GM12801 (cell line): Measurements from ENCODE around the gene TM2D3.

ENCODE experiments used
- TF ChIP-seq, protein P1 (sequence below): IDR thresholded peaks from one replicate; pipeline ENCODE4 v1.5.1; 2011; ENCODE audit warnings: control low read depth; ENCODE audit not compliant: insufficient read length; ENCODE audit errors: extremely low read depth

The TM2D3 gene

DNA sequence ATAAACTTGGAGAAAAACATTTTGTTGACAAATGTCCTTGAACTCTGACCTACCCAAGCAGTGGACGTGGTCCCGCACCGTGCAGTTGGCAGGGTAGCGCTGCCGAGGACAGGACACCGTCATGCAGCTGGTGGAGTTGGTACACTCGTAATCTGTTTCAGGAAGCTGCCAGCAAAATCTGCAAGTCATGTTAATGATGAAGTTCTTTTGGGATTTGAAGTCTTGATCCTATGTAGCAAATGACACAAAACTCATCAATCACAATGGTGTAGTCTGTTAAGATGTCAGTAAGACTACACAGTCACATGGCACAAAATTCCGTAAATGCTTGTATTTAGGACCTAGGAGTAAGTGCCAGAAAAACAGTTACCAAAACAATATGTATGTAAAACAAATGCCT, 5.5 kb downstream of the TM2D3 start:
- TF ChIP-seq, protein P1, sequence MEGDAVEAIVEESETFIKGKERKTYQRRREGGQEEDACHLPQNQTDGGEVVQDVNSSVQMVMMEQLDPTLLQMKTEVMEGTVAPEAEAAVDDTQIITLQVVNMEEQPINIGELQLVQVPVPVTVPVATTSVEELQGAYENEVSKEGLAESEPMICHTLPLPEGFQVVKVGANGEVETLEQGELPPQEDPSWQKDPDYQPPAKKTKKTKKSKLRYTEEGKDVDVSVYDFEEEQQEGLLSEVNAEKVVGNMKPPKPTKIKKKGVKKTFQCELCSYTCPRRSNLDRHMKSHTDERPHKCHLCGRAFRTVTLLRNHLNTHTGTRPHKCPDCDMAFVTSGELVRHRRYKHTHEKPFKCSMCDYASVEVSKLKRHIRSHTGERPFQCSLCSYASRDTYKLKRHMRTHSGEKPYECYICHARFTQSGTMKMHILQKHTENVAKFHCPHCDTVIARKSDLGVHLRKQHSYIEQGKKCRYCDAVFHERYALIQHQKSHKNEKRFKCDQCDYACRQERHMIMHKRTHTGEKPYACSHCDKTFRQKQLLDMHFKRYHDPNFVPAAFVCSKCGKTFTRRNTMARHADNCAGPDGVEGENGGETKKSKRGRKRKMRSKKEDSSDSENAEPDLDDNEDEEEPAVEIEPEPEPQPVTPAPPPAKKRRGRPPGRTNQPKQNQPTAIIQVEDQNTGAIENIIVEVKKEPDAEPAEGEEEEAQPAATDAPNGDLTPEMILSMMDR, result no peak

DNA sequence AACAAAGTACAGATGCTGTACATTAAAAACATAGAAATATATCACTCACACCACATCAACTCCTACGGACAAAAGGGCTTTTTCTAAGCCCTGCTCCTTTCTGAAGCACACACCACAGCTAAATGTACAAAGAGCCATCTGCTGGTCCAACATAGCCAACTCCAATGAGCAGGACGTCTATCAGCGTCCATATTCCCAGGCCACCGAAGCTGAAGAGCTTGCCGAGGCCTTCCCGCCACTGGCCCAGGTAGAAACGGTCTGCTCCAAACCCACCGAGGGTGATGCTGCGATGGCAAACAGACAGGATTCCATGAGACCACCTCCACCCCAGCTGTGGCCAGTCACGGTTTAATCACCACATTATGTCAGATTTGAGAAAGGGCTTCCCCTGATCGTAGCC, 9.8 kb downstream of the TM2D3 start:
- TF ChIP-seq, protein P1, result no peak

DNA sequence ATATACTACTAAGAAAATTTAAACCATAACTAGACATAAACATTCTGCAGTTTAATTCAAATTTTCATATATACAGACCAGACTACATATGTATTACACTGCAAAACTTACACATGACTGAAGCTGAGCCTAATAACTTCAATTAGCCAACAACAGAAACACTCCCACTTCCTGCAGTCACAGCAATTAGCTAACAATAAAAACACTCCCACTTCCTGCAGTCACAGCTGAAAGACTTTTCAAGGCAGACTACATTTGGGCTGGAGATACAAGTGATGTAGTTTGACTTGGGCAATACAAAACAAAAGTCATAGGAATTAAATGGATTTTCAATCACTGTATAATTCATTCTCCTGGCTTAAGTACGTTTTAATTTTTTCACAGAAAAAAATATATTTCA, 10.3 kb downstream of the TM2D3 start:
- TF ChIP-seq, protein P1, result no peak

DNA sequence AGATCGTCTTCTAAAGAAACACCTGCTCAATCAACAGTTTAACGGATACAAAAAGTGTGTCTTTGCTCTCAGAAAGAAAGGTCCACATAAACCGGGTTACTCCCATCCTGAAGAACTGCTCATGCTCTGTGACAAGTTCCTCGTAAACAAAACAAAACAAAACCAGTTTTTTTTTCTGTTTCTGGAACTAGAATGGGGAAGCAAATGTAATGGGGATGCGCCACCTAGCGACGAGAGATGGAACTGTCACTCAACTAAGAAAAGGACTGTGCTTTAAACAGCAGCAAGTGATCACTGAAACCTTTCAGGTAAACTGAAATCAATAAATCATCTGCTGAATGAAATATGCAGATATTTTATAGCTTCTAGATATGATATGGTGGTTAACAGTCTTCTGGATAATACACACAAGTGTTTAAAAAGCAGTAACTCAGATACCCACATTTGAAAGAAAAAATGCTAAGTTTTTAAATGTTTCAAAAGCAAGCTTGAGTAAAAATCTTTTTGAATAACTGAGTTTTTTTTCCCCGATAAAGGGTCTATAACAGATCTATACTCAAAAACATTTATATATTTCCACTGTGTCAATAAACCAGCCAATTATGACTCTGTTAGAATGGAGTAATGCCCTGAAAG, 10.9 kb downstream of the TM2D3 start:
- TF ChIP-seq, protein P1, result no peak

DNA sequence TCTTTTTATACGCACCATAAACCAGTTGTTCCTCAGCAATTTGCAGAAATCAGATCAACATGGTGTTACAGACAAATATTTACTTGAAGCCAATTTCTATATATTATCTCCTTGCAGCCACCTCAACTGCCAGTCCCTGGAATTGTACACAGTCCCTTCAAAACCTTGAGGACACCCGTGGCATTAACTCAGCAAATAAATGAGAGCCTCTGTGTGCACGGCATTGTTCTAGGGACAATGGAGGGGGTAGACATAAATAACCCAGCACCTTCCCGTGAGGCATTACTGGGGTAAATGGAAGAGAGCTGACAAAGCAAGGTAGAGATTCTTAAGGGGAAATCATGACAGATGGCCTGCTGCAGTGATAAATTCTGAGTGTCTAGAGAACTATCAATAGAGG, 12.5 kb downstream of the TM2D3 start:
- TF ChIP-seq, protein P1, result no peak

DNA sequence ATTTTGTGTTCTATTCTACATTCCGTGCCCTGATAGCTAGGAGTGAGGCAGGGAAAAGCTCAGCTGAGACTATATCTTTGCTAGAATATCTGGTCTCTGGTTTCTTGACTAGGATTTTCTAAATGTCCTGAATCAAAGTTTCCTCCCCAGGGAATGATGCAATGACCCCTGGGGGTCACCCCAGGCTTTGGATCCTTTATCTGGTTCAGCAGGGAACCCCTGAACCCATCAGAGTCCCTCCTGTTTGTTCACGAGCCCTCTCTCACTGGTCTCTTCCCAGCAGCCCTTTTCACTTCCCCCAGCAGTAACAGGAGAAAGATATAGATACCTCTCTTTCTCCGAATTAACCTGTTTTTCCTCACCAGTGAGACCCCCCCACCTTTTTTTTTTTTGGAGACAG, 14.3 kb downstream of the TM2D3 start:
- TF ChIP-seq, protein P1, result no peak

DNA sequence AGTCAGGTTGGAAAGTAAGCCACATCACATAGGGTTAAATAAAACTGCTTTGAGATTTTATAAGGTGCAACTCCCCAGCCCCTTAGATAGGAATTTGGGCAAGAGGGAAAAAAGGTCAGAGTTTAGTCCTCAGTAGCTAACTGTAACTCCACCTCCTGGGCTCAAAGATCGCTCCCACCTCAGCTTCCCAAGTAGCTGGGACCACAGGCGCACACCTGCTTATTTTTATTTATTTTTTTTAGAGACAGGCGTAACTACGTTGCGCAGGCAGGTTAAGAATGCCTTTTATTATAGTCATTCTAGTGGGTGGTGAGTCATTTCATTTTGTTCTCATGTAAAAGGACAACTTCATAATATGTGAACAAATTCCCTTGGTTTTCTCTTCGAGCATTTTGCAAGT, 14.7 kb downstream of the TM2D3 start:
- TF ChIP-seq, protein P1, result no peak
